H1 (cell line): ENCODE results near the gene PTPN7. TPM values are rescaled to one million over a fixed set of nuclear protein-coding genes. Genes with fewer than 3 reads are reported as not detected.

ENCODE experiments used
- CTCF ChIA-PET: fragments of 300-600 bp; sonication (Branson Sonifier 250); formaldehyde crosslinking; loops from one replicate; lab custom pipeline; 2021; ENCODE audit not compliant: partially characterized antibody; lab: Charles Lee
- POLR2A ChIA-PET: fragments of 300-600 bp; sonication (Branson Sonifier 250); formaldehyde crosslinking; loops from one replicate; lab custom pipeline; 2021; ENCODE audit warnings: inconsistent platforms; ENCODE audit not compliant: partially characterized antibody; lab: Charles Lee
- DNase-seq, 2 experiments: peaks; one replicate each; pipeline versions ENCODE4 v3.0.0 to v3.0.0-alpha.2; 2010 to 2022; ENCODE audit warnings: low spot score in 2 of 2, low read depth in 1 of 2, mixed read lengths in 1 of 2
- FAIRE-seq: peaks from 2 replicates; lab custom pipeline; 2011; peaks lifted over from hg19 to GRCh38; lab: Jason Lieb, UNC
- H2AFZ ChIP-seq: 2 replicates; pipeline ENCODE4 v1.8.1; 2012; ENCODE audit warnings: low read length, inconsistent platforms
- H2AK5ac ChIP-seq: 2 replicates; pipeline ENCODE4 v1.6.1; 2013; ENCODE audit warnings: low read depth, low read length
- H2BK120ac ChIP-seq: replicated peaks from 2 replicates; pipeline ENCODE3; 2013; ENCODE audit warnings: low read depth, low read length, inconsistent platforms
- H2BK12ac ChIP-seq: 2 replicates; pipeline ENCODE4 v1.6.1; 2013; ENCODE audit warnings: low read depth, low read length
- H2BK15ac ChIP-seq: 2 replicates; pipeline ENCODE4 v1.6.1; 2013; ENCODE audit warnings: low read length
- H2BK20ac ChIP-seq: 2 replicates; pipeline ENCODE4 v1.6.1; 2013; ENCODE audit warnings: low read length
- H2BK5ac ChIP-seq: 2 replicates; pipeline ENCODE4 v1.6.1; 2013; ENCODE audit warnings: low read depth, low read length
- H3K14ac ChIP-seq: 2 replicates; pipeline ENCODE4 v1.6.1; 2013; ENCODE audit warnings: inconsistent platforms; ENCODE audit not compliant: insufficient read length
- H3K18ac ChIP-seq: 2 replicates; pipeline ENCODE4 v1.6.1; 2013; ENCODE audit warnings: low read length; ENCODE audit errors: extremely low read depth
- H3K23ac ChIP-seq: 2 replicates; pipeline ENCODE4 v1.6.1; 2013; ENCODE audit warnings: inconsistent platforms; ENCODE audit not compliant: insufficient read length
- H3K23me2 ChIP-seq: 2 replicates; pipeline ENCODE4 v1.6.1; 2013; ENCODE audit warnings: low read depth, low read length
- H3K27ac ChIP-seq: 2 replicates; pipeline ENCODE4 v1.6.1; 2011; ENCODE audit warnings: low read depth, low read length, inconsistent platforms
- H3K27me3 ChIP-seq, 4 experiments: replicated peaks in 1 of 4; 1 replicate in 1 of 4; 2 replicates in 3 of 4; pipeline versions ENCODE4 v1.6.1 to v1.8.1; 2011 to 2013; ENCODE audit warnings: low read length in 3 of 4, mild to moderate bottlenecking in 3 of 4, inconsistent platforms in 2 of 4, mixed read lengths in 2 of 4, moderate library complexity in 1 of 4; ENCODE audit not compliant: control insufficient read depth in 3 of 4, insufficient read depth in 3 of 4; ENCODE audit errors: extremely low read depth in 1 of 4
- H3K36me3 ChIP-seq, 4 experiments: 2 replicates each; pipeline versions ENCODE4 v1.6.1 to v1.8.1; 2011 to 2013; ENCODE audit warnings: mild to moderate bottlenecking in 4 of 4, low read length in 3 of 4, moderate library complexity in 2 of 4, control low read depth in 1 of 4, inconsistent platforms in 1 of 4; ENCODE audit not compliant: insufficient read depth in 4 of 4, control insufficient read depth in 2 of 4
- H3K4ac ChIP-seq: replicated peaks from 2 replicates; pipeline ENCODE3; 2013; ENCODE audit warnings: low read length, low read depth, mixed read lengths, inconsistent platforms; ENCODE audit not compliant: insufficient read length
- H3K4me1 ChIP-seq, 4 experiments: replicated peaks in 1 of 4; 1 replicate in 1 of 4; 2 replicates in 3 of 4; pipeline versions ENCODE4 v1.6.1 to v1.8.1; 2011 to 2013; ENCODE audit warnings: low read length in 3 of 4, inconsistent platforms in 2 of 4, mixed read lengths in 1 of 4; ENCODE audit not compliant: insufficient read depth in 4 of 4, control insufficient read depth in 3 of 4
- H3K4me2 ChIP-seq, 2 experiments: 2 replicates each; pipeline versions ENCODE4 v1.6.1 to v1.8.1; 2011 to 2013; ENCODE audit warnings: low read depth in 2 of 2, low read length in 2 of 2, control low read depth in 1 of 2, inconsistent platforms in 1 of 2, mild to moderate bottlenecking in 1 of 2; ENCODE audit not compliant: insufficient read depth in 1 of 2
- H3K4me3 ChIP-seq, 4 experiments: fragments of 200-600, 300-600 bp in 1 of 4; sonication (generic), shearing (Covaris generic), sonication (Bioruptor Twin) in 1 of 4; 2 replicates each; pipeline versions ENCODE4 v1.5.1 to v1.8.1; 2011 to 2016; ENCODE audit warnings: low read length in 4 of 4, low read depth in 3 of 4, control low read depth in 2 of 4, inconsistent platforms in 2 of 4, mild to moderate bottlenecking in 2 of 4, mixed read lengths in 1 of 4, moderate library complexity in 1 of 4; ENCODE audit not compliant: insufficient read depth in 2 of 4; ENCODE audit errors: extremely low read depth in 1 of 4
- H3K56ac ChIP-seq: replicated peaks from 2 replicates; pipeline ENCODE3; 2013; ENCODE audit warnings: low read depth, mild to moderate bottlenecking, mixed read lengths, low read length, inconsistent platforms; ENCODE audit not compliant: insufficient read length
- H3K79me1 ChIP-seq: 2 replicates; pipeline ENCODE4 v1.6.1; 2013; ENCODE audit warnings: low read depth, low read length, control low read depth
- H3K79me2 ChIP-seq, 2 experiments: 2 replicates each; pipeline versions ENCODE4 v1.6.1 to v1.8.1; 2012 to 2013; ENCODE audit warnings: low read length in 2 of 2, mild to moderate bottlenecking in 2 of 2, inconsistent platforms in 1 of 2; ENCODE audit not compliant: insufficient read depth in 2 of 2, control insufficient read depth in 1 of 2
- H3K9ac ChIP-seq, 4 experiments: replicated peaks in 1 of 4; 1 replicate in 1 of 4; 2 replicates in 3 of 4; pipeline versions ENCODE4 v1.6.1 to v1.8.1; 2011 to 2013; ENCODE audit warnings: low read depth in 3 of 4, low read length in 3 of 4, control low read depth in 2 of 4, mild to moderate bottlenecking in 2 of 4, moderate library complexity in 2 of 4, inconsistent platforms in 1 of 4; ENCODE audit errors: extremely low read depth in 1 of 4
- H3K9me3 ChIP-seq, 2 experiments: 2 replicates each; pipeline versions ENCODE4 v1.6.1 to v1.8.1; 2012 to 2013; ENCODE audit warnings: mild to moderate bottlenecking in 2 of 2, moderate library complexity in 2 of 2, control low read depth in 1 of 2, inconsistent platforms in 1 of 2, low read depth in 1 of 2, low read length in 1 of 2, mixed read lengths in 1 of 2; ENCODE audit not compliant: insufficient read depth in 2 of 2
- H4K20me1 ChIP-seq, 2 experiments: replicated peaks in 1 of 2; 2 replicates each; pipeline versions ENCODE3 to v1.8.1; 2011 to 2013; ENCODE audit warnings: inconsistent platforms in 2 of 2, low read length in 2 of 2, mild to moderate bottlenecking in 1 of 2; ENCODE audit not compliant: insufficient read depth in 2 of 2, control insufficient read depth in 1 of 2
- H4K5ac ChIP-seq: 2 replicates; pipeline ENCODE4 v1.6.1; 2013; ENCODE audit warnings: low read length, low read depth, mixed read lengths, inconsistent platforms; ENCODE audit not compliant: insufficient read length
- H4K8ac ChIP-seq: 2 replicates; pipeline ENCODE4 v1.8.0; 2013; ENCODE audit warnings: mild to moderate bottlenecking, moderate library complexity, low read length, inconsistent platforms; ENCODE audit not compliant: insufficient read depth; ENCODE audit errors: extremely low read depth
- H4K91ac ChIP-seq: replicated peaks from 2 replicates; pipeline ENCODE3; 2013; ENCODE audit warnings: low read length, mixed read lengths, inconsistent platforms; ENCODE audit not compliant: insufficient read length
- ATF2 ChIP-seq: IDR thresholded peaks from 2 replicates; pipeline ENCODE4 v1.6.1; 2012; ENCODE audit warnings: low read length, inconsistent platforms
- BACH1 ChIP-seq: IDR thresholded peaks from 2 replicates; pipeline ENCODE4 v1.6.1; 2012; ENCODE audit warnings: low read length, improper control_type of control experiment
- CBX5 ChIP-seq: fragments of 300-800, 300-1000 bp; sonication (generic); IDR thresholded peaks from 2 replicates; pipeline ENCODE4 v1.7.1; 2016; ENCODE audit warnings: antibody characterized with exemption, low read length, low read depth
- CHD1 ChIP-seq: IDR thresholded peaks from 2 replicates; pipeline ENCODE4 v1.6.1; 2012; ENCODE audit warnings: low read depth, low read length, improper control_type of control experiment
- E2F6 ChIP-seq: IDR thresholded peaks from 2 replicates; pipeline ENCODE4 v1.6.1; 2012; ENCODE audit warnings: inconsistent platforms
- POU5F1 ChIP-seq: IDR thresholded peaks from 2 replicates; pipeline ENCODE4 v1.6.1; 2011; ENCODE audit warnings: low read depth, mild to moderate bottlenecking, low read length, moderate library complexity
- RAD21 ChIP-seq, 2 experiments: IDR thresholded peaks in 1 of 2; conservative IDR thresholded peaks in 1 of 2; 2 replicates each; pipeline ENCODE4 v1.6.1; 2011; ENCODE audit warnings: low read depth in 2 of 2, low read length in 2 of 2, improper control_type of control experiment in 1 of 2, inconsistent platforms in 1 of 2, mild to moderate bottlenecking in 1 of 2, moderate library complexity in 1 of 2
- SIN3A ChIP-seq, 2 experiments: IDR thresholded peaks in 1 of 2; conservative IDR thresholded peaks in 1 of 2; 2 replicates each; pipeline ENCODE4 v1.6.1; 2011 to 2012; ENCODE audit warnings: low read length in 2 of 2, improper control_type of control experiment in 1 of 2, low read depth in 1 of 2, mild to moderate bottlenecking in 1 of 2
- SIRT6 ChIP-seq: IDR thresholded peaks from one replicate; pipeline ENCODE4 v1.7.1; 2012; ENCODE audit warnings: low read length, inconsistent platforms
- SRF ChIP-seq: IDR thresholded peaks from 2 replicates; pipeline ENCODE4 v1.6.1; 2011; ENCODE audit warnings: mild to moderate bottlenecking, low read depth, low read length, moderate library complexity
- SUZ12 ChIP-seq: fragments of 200-600 bp; sonication (generic); IDR thresholded peaks from 2 replicates; pipeline ENCODE4 v1.6.1; 2012; ENCODE audit warnings: mild to moderate bottlenecking, inconsistent platforms, low read length, moderate library complexity, mixed read lengths
- whole genome bisulfite sequencing, 2 experiments: shearing (Covaris generic) in 1 of 2; methylation state at CpG; one replicate each; pipeline versions ENCODE4 v1.1.6 to v1.1.7; 2013 to 2015; ENCODE audit warnings: low lambda C conversion rate in 2 of 2, mixed read lengths in 2 of 2, inconsistent platforms in 1 of 2, low coverage in 1 of 2, missing lambda C conversion rate in 1 of 2; ENCODE audit not compliant: insufficient replicate concordance in 2 of 2, insufficient coverage in 1 of 2, insufficient read length in 1 of 2; ENCODE audit errors: extremely low coverage in 1 of 2, missing lambda C conversion rate in 1 of 2; 5-methylcytosine and 5-hydroxymethylcytosine counted together
- polyA plus RNA-seq, 7 experiments: library from polyadenylated mRNA; depleted of rRNA in 3 of 7; stranded (reverse) in 5 of 7; unstranded in 2 of 7; fragments of >200 nt in 5 of 7; fragments of 200-250 nt in 2 of 7; gene quantifications; 1 replicate in 5 of 7; 2 replicates in 1 of 7; 4 replicates in 1 of 7; pipeline versions ENCODE4 v1.2.1 to v1.2.3, GENCODE V29; 2011 to 2013; ENCODE audit warnings: missing spikeins in 2 of 7, mixed read lengths in 2 of 7
- total RNA-seq: library from RNA; stranded (reverse); fragmentation: NEBNext Ultra II Directional; extraction: Animal tissue kit (Norgen Biotek cat#: 25700); gene quantifications from 2 replicates; pipeline ENCODE4 v1.2.1, GENCODE V29; 2021

The PTPN7 gene
- total and polyA plus RNA-seq, 2 of the 8 experiments (the other 6 are each of a cell fraction or from before 2014, with no cell fraction given): 0.20 TPM; not detected in 1

GRCh38 chr1:202116287-202116686, 44.1 kb downstream of the PTPN7 start:
- DNase-seq (no peak), FAIRE-seq (no peak)
- whole genome bisulfite sequencing, 2 experiments: 93% methylated on average over 8 of the region's 8 CpGs; no CpG with 5 or more reads in 1 of the 2 experiments
- TF ChIP-seq SIN3A (conservative IDR thresholded peaks at IDR 0.05 in 1 of 2, IDR thresholded peaks at IDR 0.05 in 1 of 2; ENCODE audit: low read depth in 1 of 2, low read length in 2 of 2) (no peak), SRF (no peak), SUZ12 (no peak), BACH1 (no peak), POU5F1 (no peak), E2F6 (no peak), CBX5 (no peak), SIRT6 (no peak), RAD21 (IDR thresholded peaks at IDR 0.05 in 1 of 2, conservative IDR thresholded peaks at IDR 0.05 in 1 of 2; ENCODE audit: low read depth in 2 of 2, low read length in 2 of 2) (no peak), CHD1 (no peak), ATF2 (no peak)
- no peak overlapping the region for H2BK20ac ChIP-seq
- H3K36me3 ChIP-seq: no peaks in the 10 kb centered on the region
- no peaks in the 10 kb centered on the region for H3K9me3 ChIP-seq
- H4K20me1 ChIP-seq: no peaks in the 10 kb centered on the region
- H2BK12ac ChIP-seq: no peak overlapping the region
- no peak overlapping the region for H3K23ac ChIP-seq
- H3K27ac ChIP-seq: no peak overlapping the region
- no peak overlapping the region for H4K8ac ChIP-seq
- H3K4ac ChIP-seq: no peak overlapping the region
- H3K79me2 ChIP-seq: no peaks in the 10 kb centered on the region
- H3K27me3 ChIP-seq: no peaks in the 10 kb centered on the region
- no peak overlapping the region for H2AFZ ChIP-seq
- H3K23me2 ChIP-seq: no peaks in the 10 kb centered on the region; the same call in 1 of the 2 replicates
- H3K56ac ChIP-seq: no peak overlapping the region
- no peaks in the 10 kb centered on the region for H3K79me1 ChIP-seq
- no peak overlapping the region for H3K4me2 ChIP-seq
- no peak overlapping the region for H3K4me3 ChIP-seq
- no peak overlapping the region for H3K9ac ChIP-seq
- ChIA-PET CTCF (interaction anchor here (0.8 to 29.2 kb wide), 3 partner anchors 8 to 111 kb away, joined by 3 to 1014 read pairs (median 3); partner anchors contain the start of gene ELF3), POLR2A (interaction anchor here (1.0 to 6.3 kb wide), 3 partner anchors 10 to 117 kb away, joined by 3 to 45 read pairs (median 3); partner anchors contain the start of gene ELF3)
- H4K5ac ChIP-seq: no peak overlapping the region
- no peak overlapping the region for H3K14ac ChIP-seq
- no peak overlapping the region for H3K18ac ChIP-seq
- no peak overlapping the region; the same call in 1 of the 2 replicates for H2BK15ac ChIP-seq
- no peak overlapping the region for H2BK5ac ChIP-seq
- peak overlapping the region; percentile 13; the same call in 1 of the 2 replicates for H2AK5ac ChIP-seq
- H4K91ac ChIP-seq: no peak overlapping the region
- H2BK120ac ChIP-seq: no peak overlapping the region
- H3K4me1 ChIP-seq: peaks cover 0 to 5% (median 2%) of the 10 kb centered on the region in 4 experiments; a peak in 6 of 7 replicates
